Left renal cortex interstitium (tissue), 4 donors: ENCODE results near the gene USP25. TPM values are rescaled to one million over a fixed set of nuclear protein-coding genes. Genes with fewer than 3 reads are reported as not detected.

Experiments
- DNase-seq, 4 donors: peaks; one replicate each; pipeline ENCODE4 v3.0.0-alpha.2; 2013; ENCODE audit warnings: low read depth in 4 of 4, low spot score in 2 of 4, missing footprints in 1 of 4
- polyA plus RNA-seq, 4 donors: library from polyadenylated mRNA; unstranded; fragments of 120-200 nt; gene quantifications; one replicate each; pipeline ENCODE4 v1.2.1, GENCODE V29; 2013; ENCODE audit not compliant: insufficient read length in 4 of 4

USP25 gene
- polyA plus RNA-seq, 4 donors, result 41.0 to 54.9 (median 51.0) TPM

GRCh38 chr21:15755125-15755524 lies 25.3 kb downstream of the USP25 start:
- no peak for DNase-seq

- DNase-seq, result no peak
These were observed 29.7 kb downstream of the USP25 start for GRCh38 chr21:15759469-15759868.

GRCh38 chr21:15761507-15762100 lies 31.8 kb downstream of the USP25 start:
- DNase-seq, result no peak

GRCh38 chr21:15763359-15763758 lies 33.6 kb downstream of the USP25 start:
- no peak for DNase-seq

- DNase-seq, result no peak
These were observed 35.1 kb downstream of the USP25 start for GRCh38 chr21:15764878-15765277.

GRCh38 chr21:15766952-15767603 lies 37.3 kb downstream of the USP25 start:
- no peak for DNase-seq

- no peak for DNase-seq
These were observed 38.3 kb downstream of the USP25 start for GRCh38 chr21:15768045-15768601.

GRCh38 chr21:15768853-15769252 lies 39.1 kb downstream of the USP25 start:
- DNase-seq, result no peak

- no peak for DNase-seq
These were observed 41.5 kb downstream of the USP25 start for GRCh38 chr21:15771311-15771710.

GRCh38 chr21:15772654-15773053 lies 42.9 kb downstream of the USP25 start:
- DNase-seq, result no peak

- no peak for DNase-seq
These were observed 44.8 kb downstream of the USP25 start for GRCh38 chr21:15774590-15774989.

- no peak for DNase-seq
These were observed 45.5 kb downstream of the USP25 start for GRCh38 chr21:15775291-15775690.

- no peak for DNase-seq
These were observed 46.2 kb downstream of the USP25 start for GRCh38 chr21:15775981-15776380.

GRCh38 chr21:15776818-15777217 lies 47.0 kb downstream of the USP25 start:
- no peak for DNase-seq

GRCh38 chr21:15781986-15782385 lies 52.2 kb downstream of the USP25 start:
- DNase-seq, result no peak

- DNase-seq, result no peak
These were observed 59.2 kb downstream of the USP25 start for GRCh38 chr21:15788847-15789523.

- no peak for DNase-seq
These were observed 63.3 kb downstream of the USP25 start for GRCh38 chr21:15793109-15793508.

- DNase-seq, result no peak
These were observed 63.9 kb downstream of the USP25 start for GRCh38 chr21:15793550-15794235.

GRCh38 chr21:15794277-15794912 lies 64.6 kb downstream of the USP25 start:
- DNase-seq, result no peak

GRCh38 chr21:15795533-15795932 lies 65.8 kb downstream of the USP25 start:
- no peak for DNase-seq
